Psoas muscle (tissue), 8 donors: ENCODE data around the gene LEMD3. TPM values are rescaled to one million over a fixed set of nuclear protein-coding genes. Genes with fewer than 3 reads are reported as not detected.

Experiments used
- ATAC-seq, 4 donors: fragments of 200-7000 bp; cut with Tn5 transposase; one replicate each; pipeline ENCODE4 v1.9.1; 2020; ENCODE audit warnings: moderate library complexity in 3 of 4, mild to moderate bottlenecking in 2 of 4
- DNase-seq, 2 donors: peaks; one replicate each; pipeline ENCODE4 v3.0.0-alpha.2; 2020
- H3K27ac ChIP-seq: fragments of 200-600 bp; one replicate; pipeline ENCODE4 v1.8.0; 2022
- H3K27me3 ChIP-seq, 3 donors: fragments of 200-600 bp in 1 of 3; one replicate each; pipeline versions ENCODE4 v1.6.1 to v1.8.0; 2013 to 2022; ENCODE audit warnings: low read length in 2 of 3, mild to moderate bottlenecking in 2 of 3, moderate library complexity in 1 of 3; ENCODE audit not compliant: insufficient read depth in 3 of 3
- H3K36me3 ChIP-seq, 2 donors: fragments of 200-600 bp in 1 of 2; one replicate each; pipeline versions ENCODE4 v1.6.1 to v1.8.0; 2013 to 2022; ENCODE audit warnings: low read depth in 1 of 2, mild to moderate bottlenecking in 1 of 2, moderate library complexity in 1 of 2; ENCODE audit not compliant: insufficient read depth in 1 of 2
- H3K4me1 ChIP-seq: fragments of 200-600 bp; one replicate; pipeline ENCODE4 v1.8.0; 2022
- H3K4me3 ChIP-seq: fragments of 200-600 bp; one replicate; pipeline ENCODE4 v1.8.0; 2022; ENCODE audit warnings: mild to moderate bottlenecking
- H3K9me3 ChIP-seq: fragments of 200-600 bp; one replicate; pipeline ENCODE4 v1.8.0; 2022
- WGBS, 3 donors: extraction: QIAGEN DNeasy Blood & Tissue Kit; methylation state at CpG; one replicate each; pipeline versions ENCODE4 v1.1.6 to v1.1.7; 2013; 5-methylcytosine and 5-hydroxymethylcytosine counted together
- intact Hi-C, 2 donors: fragments of 100-400 bp; cut with DNase I; formaldehyde crosslinking; loops; one replicate each; pipeline versions ENCODE4 v1.11.0 to v1.14.2; 2022
- polyA plus RNA-seq, 3 donors: library from polyadenylated mRNA; stranded (reverse); fragments of 200-250 nt; gene quantifications; one replicate each; pipeline ENCODE4 v1.2.3, GENCODE V29; 2013
- total RNA-seq, 4 donors: library from RNA; stranded (reverse); fragmentation: NEBNext Ultra II Directional in 2 of 4; extraction: Animal tissue kit (Norgen Biotek cat#: 25700) in 2 of 4; gene quantifications; one replicate each; pipeline versions ENCODE4 v1.2.1 to v1.2.4, GENCODE V29; 2021 to 2023
- TF ChIP-seq, protein P1 (sequence below): fragments of 200-600 bp; IDR thresholded peaks from one replicate; pipeline ENCODE4 v1.8.0; 2022; ENCODE audit warnings: antibody characterized with exemption
- donor health status: healthy with polysubstance abuse.
- donor health status: DM: no; HTN: no; CAD: no; lungs with moderate emphysema.
- donor health status: Bipolar disorder and iron deficiency.
- donor health status: healthy.
- donor health status: DM: yes; HTN: yes; CAD: no.
- donor health status: DM: no; HTN: no; CAD: no.
- donor health status: DM: no; HTN: no; CAD: no.
- donor health status: DM: yes; HTN: yes; CAD: no.

Gene LEMD3
- total and polyA plus RNA-seq, 7 donors = 5.4 to 17.1 (median 10.4) TPM

DNA sequence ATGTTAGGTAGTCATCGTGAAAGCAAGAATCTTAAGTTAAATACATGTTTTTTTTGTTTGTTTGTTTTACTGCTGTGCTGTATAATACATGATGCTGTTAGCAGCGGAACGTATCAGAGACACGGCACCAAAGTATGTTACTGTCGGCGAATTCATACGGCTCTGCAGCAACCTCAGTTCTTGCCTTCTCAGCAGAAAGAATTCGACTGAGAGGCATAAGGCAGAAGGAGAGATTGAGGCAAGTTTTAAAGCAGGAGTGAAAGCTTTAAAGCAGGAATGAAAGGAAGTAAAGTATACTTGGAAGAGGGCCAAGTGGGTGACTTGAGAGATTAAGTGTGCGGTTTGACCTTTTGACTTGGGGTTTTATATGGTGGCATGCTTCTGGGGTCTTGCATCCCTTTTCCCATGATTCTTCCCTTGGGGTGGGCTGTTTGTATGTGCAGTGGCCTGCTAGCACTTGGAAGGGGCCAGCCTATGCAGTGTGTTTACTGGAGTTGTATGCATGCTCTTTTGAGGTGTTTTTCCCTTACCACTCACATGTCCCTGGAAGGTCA, 23.7 kb downstream of the LEMD3 start:
- H3K27ac ChIP-seq = no peak overlapping the region
- intact Hi-C loops = no loop called here
- peaks cover 10% of the 10 kb centered on the region for H3K9me3 ChIP-seq
- H3K36me3 ChIP-seq = no peaks in the 10 kb centered on the region
- no peaks in the 10 kb centered on the region for H3K27me3 ChIP-seq
- ATAC-seq = no peak
- H3K4me1 ChIP-seq = peaks cover 32% of the 10 kb centered on the region
- DNase-seq = no peak
- no peak overlapping the region for H3K4me3 ChIP-seq
- WGBS, 3 donors = 59 to 74% (median 64%) methylated on average over 9 of the region's 9 CpGs
- TF ChIP-seq, protein P1, sequence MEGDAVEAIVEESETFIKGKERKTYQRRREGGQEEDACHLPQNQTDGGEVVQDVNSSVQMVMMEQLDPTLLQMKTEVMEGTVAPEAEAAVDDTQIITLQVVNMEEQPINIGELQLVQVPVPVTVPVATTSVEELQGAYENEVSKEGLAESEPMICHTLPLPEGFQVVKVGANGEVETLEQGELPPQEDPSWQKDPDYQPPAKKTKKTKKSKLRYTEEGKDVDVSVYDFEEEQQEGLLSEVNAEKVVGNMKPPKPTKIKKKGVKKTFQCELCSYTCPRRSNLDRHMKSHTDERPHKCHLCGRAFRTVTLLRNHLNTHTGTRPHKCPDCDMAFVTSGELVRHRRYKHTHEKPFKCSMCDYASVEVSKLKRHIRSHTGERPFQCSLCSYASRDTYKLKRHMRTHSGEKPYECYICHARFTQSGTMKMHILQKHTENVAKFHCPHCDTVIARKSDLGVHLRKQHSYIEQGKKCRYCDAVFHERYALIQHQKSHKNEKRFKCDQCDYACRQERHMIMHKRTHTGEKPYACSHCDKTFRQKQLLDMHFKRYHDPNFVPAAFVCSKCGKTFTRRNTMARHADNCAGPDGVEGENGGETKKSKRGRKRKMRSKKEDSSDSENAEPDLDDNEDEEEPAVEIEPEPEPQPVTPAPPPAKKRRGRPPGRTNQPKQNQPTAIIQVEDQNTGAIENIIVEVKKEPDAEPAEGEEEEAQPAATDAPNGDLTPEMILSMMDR = no peak

DNA sequence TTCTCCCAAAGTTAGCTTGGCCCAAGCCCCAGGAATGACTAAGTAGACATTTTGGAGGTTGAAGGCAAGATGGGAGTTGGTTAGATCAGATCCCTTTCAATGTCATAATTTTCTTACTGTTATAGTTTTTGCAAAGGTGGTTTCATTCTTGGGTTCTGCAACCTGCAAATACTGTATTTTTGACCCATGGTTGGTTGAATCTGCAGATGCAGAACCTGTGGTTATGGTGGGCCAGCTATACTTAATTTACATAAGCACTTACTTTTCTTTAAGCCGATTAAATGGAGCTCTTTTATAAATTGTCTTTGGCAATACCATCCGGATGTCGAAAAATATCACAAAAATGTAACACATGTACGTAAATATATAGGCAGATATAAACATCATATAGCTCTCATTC, 25.6 kb downstream of the LEMD3 start:
- Histone ChIP-seq H3K4me3 (no peak overlapping the region), H3K36me3 (no peaks in the 10 kb centered on the region), H3K9me3 (peaks cover 10% of the 10 kb centered on the region), H3K27me3 (no peaks in the 10 kb centered on the region), H3K27ac (no peak overlapping the region), H3K4me1 (peaks cover 26% of the 10 kb centered on the region)
- intact Hi-C loops = no loop called here
- DNase-seq (no peak), ATAC-seq (no peak)
- 97 to 100% (median 98%) methylated on average over 4 of the region's 4 CpGs for WGBS, 3 donors
- TF ChIP-seq, protein P1 = no peak

DNA sequence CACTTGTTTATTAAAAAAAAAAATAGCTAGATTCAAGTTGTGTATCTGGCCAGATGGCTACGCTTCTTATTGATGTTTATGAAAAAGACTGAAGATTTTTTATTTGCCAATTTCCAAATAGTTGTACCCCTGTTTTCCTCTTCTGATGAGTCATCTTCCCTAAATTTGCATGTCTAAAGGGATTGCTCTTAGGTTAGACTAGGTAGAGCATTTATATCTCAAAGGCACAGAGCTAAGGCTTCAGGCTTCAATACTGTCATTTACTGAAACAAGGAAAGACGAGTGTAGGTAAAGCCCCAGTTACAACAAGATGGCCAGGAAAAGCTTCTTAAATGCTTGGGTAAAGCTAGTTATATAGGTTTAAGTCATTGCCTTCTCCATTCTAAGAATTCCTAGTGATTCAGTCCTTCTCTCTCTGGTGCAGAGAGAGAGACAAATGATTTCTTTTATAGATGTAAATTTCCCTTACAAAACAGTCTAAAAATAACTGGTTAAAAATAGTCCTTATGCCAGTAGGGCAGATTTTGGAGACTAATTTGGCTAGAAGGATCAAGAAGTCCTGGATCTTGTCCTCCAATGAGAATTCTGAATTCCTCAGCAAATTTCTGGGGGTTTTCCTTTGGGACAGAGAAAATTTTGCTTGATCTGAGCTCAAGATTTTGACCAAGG, 26.1 kb downstream of the LEMD3 start:
- DNase-seq (no peak), ATAC-seq (peak in 3 of 4 donors; percentile 48 to 79 (median 71))
- no peaks in the 10 kb centered on the region for H3K27me3 ChIP-seq
- WGBS, 3 donors = 58 to 80% (median 67%) methylated on average over 2 of the region's 2 CpGs
- peaks cover 10% of the 10 kb centered on the region for H3K9me3 ChIP-seq
- intact Hi-C loops = no loop called here
- peaks cover 26% of the 10 kb centered on the region for H3K4me1 ChIP-seq
- H3K36me3 ChIP-seq = no peaks in the 10 kb centered on the region
- H3K4me3 ChIP-seq = peak overlapping the region; percentile 12
- H3K27ac ChIP-seq = no peak overlapping the region
- TF ChIP-seq, protein P1 = no peak

DNA sequence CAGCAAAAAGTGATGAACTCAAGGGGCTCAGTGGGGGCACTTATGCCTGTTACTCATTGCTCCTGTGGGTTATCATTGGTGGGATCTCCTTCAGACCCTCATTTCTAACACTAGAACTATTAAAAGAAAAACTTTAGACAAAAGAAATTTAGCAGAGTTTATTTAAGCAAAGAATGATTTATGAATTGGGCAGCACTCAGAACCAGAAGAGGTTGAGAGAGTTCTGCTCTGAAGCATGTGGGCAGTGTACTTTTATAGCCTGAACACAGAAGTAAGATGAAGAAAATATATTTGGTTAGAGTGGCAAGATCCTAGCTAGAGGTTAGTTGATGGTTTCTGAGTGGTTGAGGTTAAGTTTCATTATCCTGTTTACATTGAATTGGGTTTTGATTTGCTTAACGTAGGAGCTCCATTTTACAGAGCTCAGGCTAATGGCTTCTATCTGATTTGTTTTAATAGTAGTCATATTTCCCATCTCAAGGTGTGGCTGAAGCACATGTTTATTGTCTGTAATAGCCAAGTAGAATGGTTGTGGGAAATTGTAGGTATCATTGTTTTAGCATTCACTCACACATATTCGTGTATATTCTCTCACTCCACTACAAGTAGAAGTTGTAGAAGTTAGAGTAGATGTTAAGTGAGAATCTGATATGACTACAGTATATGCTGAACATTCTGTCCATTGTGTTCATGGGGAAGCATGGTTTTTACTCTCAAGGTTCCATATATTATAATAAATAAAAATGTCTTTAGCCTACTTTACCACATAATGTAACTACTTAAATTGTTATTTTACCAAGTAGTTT, 27.6 kb downstream of the LEMD3 start:
- TF ChIP-seq, protein P1 = no peak
- intact Hi-C loops = no loop called here
- DNase-seq (no peak), ATAC-seq (no peak)
- Histone ChIP-seq H3K27ac (no peak overlapping the region), H3K36me3 (no peaks in the 10 kb centered on the region), H3K9me3 (peaks cover 10% of the 10 kb centered on the region), H3K4me1 (peaks cover 24% of the 10 kb centered on the region), H3K27me3 (no peaks in the 10 kb centered on the region), H3K4me3 (no peak overlapping the region)
- WGBS, 3 donors = 89 to 98% (median 91%) methylated on average over 2 of the region's 2 CpGs
